Testis (tissue), 3 donors: ENCODE data around the gene LTV1. TPM values are rescaled to one million over a fixed set of nuclear protein-coding genes. Genes with fewer than 3 reads are reported as not detected.
"Not testable (repeated sequence)": the region's sequence is repeated elsewhere in the genome, so short reads cannot be mapped to it uniquely, and the experiment has no call there.

Source experiments
- DNase-seq: peaks from one replicate; pipeline ENCODE4 v3.0.0-alpha.2; 2019
- H3K27ac ChIP-seq, 2 donors: fragments of 200-600 bp; sonication (generic); one replicate each; pipeline ENCODE4 v1.5.1; 2019
- H3K27me3 ChIP-seq: fragments of 200-600 bp; sonication (generic); one replicate; pipeline ENCODE4 v1.5.1; 2019
- H3K36me3 ChIP-seq: fragments of 200-600 bp; sonication (generic); one replicate; pipeline ENCODE4 v1.5.1; 2017; ENCODE audit warnings: low read depth; ENCODE audit errors: missing control alignments
- H3K4me1 ChIP-seq: fragments of 200-600 bp; sonication (generic); one replicate; pipeline ENCODE4 v1.5.1; 2019
- H3K4me3 ChIP-seq, 2 donors: fragments of 200-600 bp; sonication (generic); one replicate each; pipeline ENCODE4 v1.5.1; 2017 to 2019
- H3K9me3 ChIP-seq: fragments of 200-600 bp; sonication (generic); one replicate; pipeline ENCODE4 v1.5.1; 2017
- CTCF ChIP-seq, 3 experiments: fragments of 450-650 bp in 2 of 3; fragments of 200-600 bp in 1 of 3; sonication (generic) in 1 of 3; IDR thresholded peaks; one replicate each; pipeline ENCODE4 v1.5.1; 2016 to 2019; ENCODE audit warnings: antibody characterized with exemption in 3 of 3, mild to moderate bottlenecking in 2 of 3, moderate library complexity in 1 of 3
- POLR2A ChIP-seq: fragments of 450-650 bp; IDR thresholded peaks from one replicate; pipeline ENCODE4 v1.6.1; 2017; ENCODE audit warnings: antibody characterized with exemption, mild to moderate bottlenecking, moderate library complexity
- WGBS, 2 donors: methylation state at CpG; one replicate each; pipeline ENCODE4 v1.1.5; 2018; 5-methylcytosine and 5-hydroxymethylcytosine counted together
- intact Hi-C: fragments of 100-400 bp; cut with DNase I; formaldehyde crosslinking; loops from one replicate; pipeline ENCODE4 v1.15.1; 2023; ENCODE audit warnings: low total_unique reads
- polyA plus RNA-seq: library from polyadenylated mRNA; stranded (reverse); fragments of 350-450 nt; fragmentation: Illumina TruSeq; extraction: RNeasy Lipid Tissue Mini Kit (QIAGEN cat#74804); gene quantifications from one replicate; pipeline ENCODE4 v1.2.3, GENCODE V29; 2014; ENCODE audit warnings: low read depth, low replicate concordance; ENCODE audit not compliant: insufficient read depth
- total RNA-seq, 2 donors: library from RNA; depleted of rRNA; stranded (reverse); fragments of >200 nt; gene quantifications; one replicate each; pipeline ENCODE4 v1.2.3, GENCODE V29; 2016

Gene LTV1
- total and polyA plus RNA-seq, 3 donors from 2014 or later = 18.5 to 22.1 (median 19.7) TPM

GRCh38 chr6:143857651-143858050 is 14.5 kb downstream of the LTV1 start:
- no peak for TF ChIP-seq CTCF (IDR thresholded peaks at IDR 0.05)
- TF ChIP-seq POLR2A = no peak
- intact Hi-C loops = no loop called here
- no peak for DNase-seq
- no peak overlapping the region for H3K27ac ChIP-seq
- H3K4me1 ChIP-seq = no peaks in the 10 kb centered on the region
- no peaks in the 10 kb centered on the region for H3K36me3 ChIP-seq
- no peaks in the 10 kb centered on the region for H3K27me3 ChIP-seq
- no peaks in the 10 kb centered on the region for H3K9me3 ChIP-seq
- WGBS, 2 donors = 97% methylated on average over 5 of the region's 5 CpGs
- no peak overlapping the region for H3K4me3 ChIP-seq

- no peak for TF ChIP-seq POLR2A
- TF ChIP-seq CTCF (IDR thresholded peaks at IDR 0.05) = no peak
- intact Hi-C loops = no loop called here
- DNase-seq = no peak
- H3K4me3 ChIP-seq = no peak overlapping the region
- H3K9me3 ChIP-seq = no peaks in the 10 kb centered on the region
- no peaks in the 10 kb centered on the region for H3K4me1 ChIP-seq
- WGBS, 2 donors = 96 to 97% methylated on average over 3 of the region's 3 CpGs
- no peaks in the 10 kb centered on the region for H3K36me3 ChIP-seq
- no peak overlapping the region for H3K27ac ChIP-seq
- H3K27me3 ChIP-seq = no peaks in the 10 kb centered on the region
Measured at GRCh38 chr6:143859891-143860660, 16.9 kb downstream of the LTV1 start.

- H3K4me1 ChIP-seq = no peaks in the 10 kb centered on the region
- H3K27me3 ChIP-seq = no peaks in the 10 kb centered on the region
- no peaks in the 10 kb centered on the region for H3K36me3 ChIP-seq
- DNase-seq = no peak
- no peaks in the 10 kb centered on the region for H3K9me3 ChIP-seq
- no peak overlapping the region for H3K4me3 ChIP-seq
- H3K27ac ChIP-seq = no peak overlapping the region
- no peak for TF ChIP-seq CTCF (IDR thresholded peaks at IDR 0.05)
- no peak for TF ChIP-seq POLR2A
- intact Hi-C loops = no loop called here
- WGBS, 2 donors = 92% methylated on average over 2 of the region's 2 CpGs
Measured at GRCh38 chr6:143863771-143864170, 20.6 kb downstream of the LTV1 start.

- H3K9me3 ChIP-seq = no peaks in the 10 kb centered on the region
- DNase-seq = no peak
- no peaks in the 10 kb centered on the region for H3K27me3 ChIP-seq
- H3K4me1 ChIP-seq = no peaks in the 10 kb centered on the region
- no peak for TF ChIP-seq POLR2A
- no peak for TF ChIP-seq CTCF (IDR thresholded peaks at IDR 0.05)
- intact Hi-C loops = no loop called here
- 85 to 86% methylated on average over 1 of the region's 1 CpG for WGBS, 2 donors
- no peak within 1 kb of the TSS for H3K27ac ChIP-seq
- no peak within 1 kb of the TSS for H3K4me3 ChIP-seq
- no peaks in the 10 kb centered on the region for H3K36me3 ChIP-seq
Measured at GRCh38 chr6:143864234-143864633, 21.1 kb downstream of the LTV1 start, which contains the start of gene ZC2HC1B. ZC2HC1B (plus strand) TSS chr6:143864474; CDS start chr6:143864540, 66 bp downstream.

- Histone ChIP-seq H3K4me1 (no peaks in the 10 kb centered on the region), H3K27me3 (no peaks in the 10 kb centered on the region), H3K9me3 (no peaks in the 10 kb centered on the region), H3K4me3 (no peak overlapping the region), H3K27ac (no peak overlapping the region), H3K36me3 (no peaks in the 10 kb centered on the region)
- intact Hi-C loops = no loop called here
- TF ChIP-seq POLR2A (no peak), CTCF (IDR thresholded peaks at IDR 0.05) (no peak)
- no peak for DNase-seq
Measured at GRCh38 chr6:143867236-143867635, 24.1 kb downstream of the LTV1 start.

- H3K27ac ChIP-seq, DNase-seq, H3K27me3 ChIP-seq, intact Hi-C loops, H3K4me1 ChIP-seq, H3K4me3 ChIP-seq, H3K9me3 ChIP-seq, H3K36me3 ChIP-seq: not testable (repeated sequence)
- WGBS, 2 donors = 90 to 91% methylated on average over 3 of the region's 3 CpGs
Measured at GRCh38 chr6:143868808-143869207, 25.7 kb downstream of the LTV1 start.

- H3K9me3 ChIP-seq, DNase-seq, H3K4me3 ChIP-seq, H3K27me3 ChIP-seq, H3K4me1 ChIP-seq, H3K36me3 ChIP-seq, intact Hi-C loops, H3K27ac ChIP-seq: not testable (repeated sequence)
- WGBS, 2 donors = 97 to 100% methylated on average over 1 of the region's 1 CpG
Measured at GRCh38 chr6:143871202-143871730, 28.1 kb downstream of the LTV1 start.
